ENCODE data around the gene CTPS1.

DNA sequence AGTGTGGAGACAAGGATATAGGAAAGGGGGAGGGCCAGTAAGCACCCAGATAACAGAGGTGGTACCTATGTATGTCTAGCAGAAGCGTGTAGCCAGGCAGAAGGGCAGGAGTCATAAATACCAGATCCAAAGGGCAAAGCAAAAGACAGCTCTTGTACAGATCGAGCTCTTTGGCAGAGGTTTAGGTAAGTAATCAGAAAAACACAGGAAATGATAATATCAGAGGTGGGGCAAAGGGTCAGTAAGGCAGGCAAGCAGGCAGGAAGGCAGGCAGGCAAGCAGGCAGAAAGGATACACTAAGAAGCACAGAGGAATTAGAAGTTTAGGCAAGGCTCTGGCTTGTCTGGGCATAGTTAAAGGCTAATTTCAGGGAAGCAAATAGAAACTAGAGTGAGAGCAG lies 64.7 kb downstream of the CTPS1 start:
- TF ChIP-seq, protein P1, sequence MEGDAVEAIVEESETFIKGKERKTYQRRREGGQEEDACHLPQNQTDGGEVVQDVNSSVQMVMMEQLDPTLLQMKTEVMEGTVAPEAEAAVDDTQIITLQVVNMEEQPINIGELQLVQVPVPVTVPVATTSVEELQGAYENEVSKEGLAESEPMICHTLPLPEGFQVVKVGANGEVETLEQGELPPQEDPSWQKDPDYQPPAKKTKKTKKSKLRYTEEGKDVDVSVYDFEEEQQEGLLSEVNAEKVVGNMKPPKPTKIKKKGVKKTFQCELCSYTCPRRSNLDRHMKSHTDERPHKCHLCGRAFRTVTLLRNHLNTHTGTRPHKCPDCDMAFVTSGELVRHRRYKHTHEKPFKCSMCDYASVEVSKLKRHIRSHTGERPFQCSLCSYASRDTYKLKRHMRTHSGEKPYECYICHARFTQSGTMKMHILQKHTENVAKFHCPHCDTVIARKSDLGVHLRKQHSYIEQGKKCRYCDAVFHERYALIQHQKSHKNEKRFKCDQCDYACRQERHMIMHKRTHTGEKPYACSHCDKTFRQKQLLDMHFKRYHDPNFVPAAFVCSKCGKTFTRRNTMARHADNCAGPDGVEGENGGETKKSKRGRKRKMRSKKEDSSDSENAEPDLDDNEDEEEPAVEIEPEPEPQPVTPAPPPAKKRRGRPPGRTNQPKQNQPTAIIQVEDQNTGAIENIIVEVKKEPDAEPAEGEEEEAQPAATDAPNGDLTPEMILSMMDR (IDR thresholded peaks at IDR 0.05; ENCODE audit: insufficient read depth, low read length): no peak
- TF ChIP-seq, protein P2, sequence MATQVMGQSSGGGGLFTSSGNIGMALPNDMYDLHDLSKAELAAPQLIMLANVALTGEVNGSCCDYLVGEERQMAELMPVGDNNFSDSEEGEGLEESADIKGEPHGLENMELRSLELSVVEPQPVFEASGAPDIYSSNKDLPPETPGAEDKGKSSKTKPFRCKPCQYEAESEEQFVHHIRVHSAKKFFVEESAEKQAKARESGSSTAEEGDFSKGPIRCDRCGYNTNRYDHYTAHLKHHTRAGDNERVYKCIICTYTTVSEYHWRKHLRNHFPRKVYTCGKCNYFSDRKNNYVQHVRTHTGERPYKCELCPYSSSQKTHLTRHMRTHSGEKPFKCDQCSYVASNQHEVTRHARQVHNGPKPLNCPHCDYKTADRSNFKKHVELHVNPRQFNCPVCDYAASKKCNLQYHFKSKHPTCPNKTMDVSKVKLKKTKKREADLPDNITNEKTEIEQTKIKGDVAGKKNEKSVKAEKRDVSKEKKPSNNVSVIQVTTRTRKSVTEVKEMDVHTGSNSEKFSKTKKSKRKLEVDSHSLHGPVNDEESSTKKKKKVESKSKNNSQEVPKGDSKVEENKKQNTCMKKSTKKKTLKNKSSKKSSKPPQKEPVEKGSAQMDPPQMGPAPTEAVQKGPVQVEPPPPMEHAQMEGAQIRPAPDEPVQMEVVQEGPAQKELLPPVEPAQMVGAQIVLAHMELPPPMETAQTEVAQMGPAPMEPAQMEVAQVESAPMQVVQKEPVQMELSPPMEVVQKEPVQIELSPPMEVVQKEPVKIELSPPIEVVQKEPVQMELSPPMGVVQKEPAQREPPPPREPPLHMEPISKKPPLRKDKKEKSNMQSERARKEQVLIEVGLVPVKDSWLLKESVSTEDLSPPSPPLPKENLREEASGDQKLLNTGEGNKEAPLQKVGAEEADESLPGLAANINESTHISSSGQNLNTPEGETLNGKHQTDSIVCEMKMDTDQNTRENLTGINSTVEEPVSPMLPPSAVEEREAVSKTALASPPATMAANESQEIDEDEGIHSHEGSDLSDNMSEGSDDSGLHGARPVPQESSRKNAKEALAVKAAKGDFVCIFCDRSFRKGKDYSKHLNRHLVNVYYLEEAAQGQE (IDR thresholded peaks at IDR 0.05; ENCODE audit: insufficient replicate concordance, low read depth): no peak

Data from HL-60 (cell line).